CMK (cell line): ENCODE data around the gene TRAFD1.
A peak's percentile ranks its signal among the peaks of the same experiment; 100 is the strongest.
"Not testable (repeated sequence)": the region's sequence is repeated elsewhere in the genome, so short reads cannot be mapped to it uniquely, and the experiment has no call there.

ENCODE experiments used
- DNase-seq: peaks from one replicate; pipeline ENCODE4 v3.0.0-alpha.2; 2010; ENCODE audit warnings: low read depth

Gene TRAFD1

DNA sequence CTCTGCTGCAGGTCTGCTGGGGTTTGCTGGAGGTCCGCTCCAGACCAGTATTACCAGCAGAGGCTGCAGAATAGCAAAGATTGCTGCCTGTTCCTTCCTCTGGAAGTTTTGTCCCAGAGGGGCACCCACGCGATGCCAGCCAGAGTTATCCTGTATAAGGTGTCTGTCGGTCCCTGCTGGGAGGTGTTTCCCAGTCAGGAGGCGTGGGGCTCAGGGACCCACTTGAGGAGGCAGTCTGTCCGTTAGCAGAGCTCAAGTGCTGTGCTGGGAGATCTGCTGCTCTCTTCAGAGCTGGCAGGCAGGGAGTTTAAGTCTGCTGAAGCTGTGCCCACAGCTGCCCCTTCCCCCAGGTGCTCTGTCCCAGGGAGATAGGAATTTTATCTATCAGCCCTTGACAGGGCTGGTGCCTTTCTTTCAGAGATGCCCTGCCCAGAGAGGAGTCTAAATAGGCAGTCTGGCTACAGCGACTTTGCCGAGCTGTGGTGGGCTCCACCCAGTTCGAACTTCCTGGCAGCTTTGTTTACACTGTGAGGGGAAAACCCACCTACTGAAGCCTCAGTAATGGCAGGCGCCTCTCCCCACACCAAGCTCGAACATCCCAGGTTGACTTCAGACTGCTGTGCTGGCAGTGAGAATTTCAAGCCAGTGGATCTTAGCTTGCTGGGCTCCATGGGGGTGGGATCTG lies 33.2 kb downstream of the TRAFD1 start:
- not testable (repeated sequence) for DNase-seq

DNA sequence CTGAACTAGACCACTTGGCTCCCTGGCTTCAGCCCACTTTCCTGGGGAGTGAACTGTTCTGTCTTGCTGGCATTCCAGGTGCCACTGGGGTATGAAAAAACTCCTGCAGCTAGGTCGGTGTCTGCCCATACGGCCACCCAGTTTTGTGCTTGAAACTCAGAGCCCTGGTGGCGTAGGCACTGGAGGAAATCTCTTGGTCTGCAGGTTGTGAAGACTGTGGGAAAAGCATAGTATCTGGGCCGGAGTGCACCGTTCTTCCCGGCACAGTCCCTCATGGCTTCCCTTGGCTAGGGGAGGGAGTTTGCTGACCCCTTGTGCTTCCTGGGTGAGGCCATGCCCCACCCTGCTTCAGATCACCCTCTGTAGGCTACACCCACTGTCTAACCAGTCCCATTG lies 33.8 kb downstream of the TRAFD1 start:
- DNase-seq, result no peak

GRCh38 chr12:112160611-112161010 lies 35.3 kb downstream of the TRAFD1 start:
- DNase-seq, result no peak

- DNase-seq, result no peak
Observed at GRCh38 chr12:112161711-112162110, 36.4 kb downstream of the TRAFD1 start.

GRCh38 chr12:112162241-112162790 lies 37.0 kb downstream of the TRAFD1 start:
- no peak for DNase-seq

- no peak for DNase-seq
Observed at GRCh38 chr12:112163056-112163455, 37.7 kb downstream of the TRAFD1 start.

DNA sequence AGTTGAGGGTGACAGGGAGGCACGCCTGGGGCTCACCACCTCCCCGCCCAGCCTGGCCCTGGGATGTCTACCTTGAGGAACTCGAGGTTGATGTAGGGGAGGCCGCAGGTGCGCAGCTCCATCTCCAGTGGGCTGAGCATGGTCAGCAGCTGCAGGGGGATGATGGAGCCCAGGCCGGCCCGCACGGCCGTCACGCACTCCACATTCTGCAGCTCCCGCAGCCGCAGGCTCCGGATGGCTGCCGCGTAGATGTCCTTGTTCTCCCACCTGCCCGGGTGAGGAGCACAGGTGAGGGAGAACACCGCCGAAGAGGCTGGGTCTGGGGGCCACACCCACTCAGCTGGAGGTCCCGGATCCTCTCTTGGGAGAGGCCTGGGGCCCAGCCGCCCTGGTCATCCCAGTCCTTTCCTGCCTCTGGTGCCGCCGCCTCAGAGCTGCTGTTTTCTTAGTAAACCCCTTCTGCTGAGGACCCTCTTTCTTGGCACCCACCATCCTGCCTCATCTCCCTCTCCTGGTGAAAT lies 38.2 kb downstream of the TRAFD1 start:
- DNase-seq, result no peak

DNA sequence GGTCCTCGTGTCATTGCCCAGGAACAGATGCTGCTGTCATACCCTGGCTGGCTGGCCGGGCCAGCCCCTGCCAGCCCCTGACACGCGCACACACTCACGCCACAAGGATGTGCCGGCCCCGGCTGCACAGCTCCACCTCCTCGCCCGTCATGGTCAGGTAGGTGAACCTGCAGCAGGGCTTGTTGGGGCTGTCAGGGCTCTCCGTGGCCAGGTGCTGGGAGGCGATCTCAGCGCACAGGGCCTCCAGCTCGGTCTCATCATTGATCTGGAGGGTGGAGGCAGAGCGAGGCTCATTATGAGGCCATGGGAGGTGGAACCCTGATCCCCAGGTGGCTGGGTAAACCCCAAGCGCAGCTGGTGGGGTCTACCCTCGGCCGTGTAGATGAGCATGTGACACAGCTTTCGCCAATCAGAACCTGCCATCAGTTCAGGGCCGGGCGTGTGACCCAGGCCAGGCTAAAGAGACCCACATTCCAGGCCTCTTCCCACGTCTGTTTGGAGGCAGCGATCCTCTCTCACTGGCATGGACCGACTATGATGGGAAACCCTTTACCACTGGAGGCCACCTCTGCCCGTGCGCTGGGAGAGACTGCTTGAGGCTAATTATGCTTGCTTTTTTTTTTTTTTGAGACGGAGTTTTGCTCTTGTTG lies 38.8 kb downstream of the TRAFD1 start:
- no peak for DNase-seq

GRCh38 chr12:112165624-112166023 lies 40.3 kb downstream of the TRAFD1 start:
- no peak for DNase-seq

GRCh38 chr12:112166051-112167015 lies 41.0 kb downstream of the TRAFD1 start:
- no peak for DNase-seq

DNA sequence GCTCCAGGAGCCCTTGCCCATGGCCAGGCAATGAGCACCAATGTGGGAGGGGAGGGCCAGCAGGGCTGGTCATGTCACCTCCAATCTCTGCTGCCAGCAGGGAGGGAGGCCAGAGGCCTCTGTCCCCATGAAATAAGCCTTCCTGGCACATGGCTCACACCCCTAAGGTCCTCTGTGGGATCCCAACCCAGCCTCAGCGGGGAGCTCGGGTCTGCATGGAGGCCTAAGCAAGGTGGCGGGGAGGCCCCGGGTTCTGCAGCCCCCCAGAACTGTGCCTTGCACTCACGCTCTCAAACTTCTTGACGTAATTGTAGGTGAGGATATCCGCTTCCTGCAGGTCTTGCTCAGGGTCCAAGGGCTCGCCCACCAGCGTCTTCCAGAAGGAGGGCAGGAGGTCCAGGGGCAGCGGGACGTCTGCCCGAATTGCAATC lies 41.7 kb downstream of the TRAFD1 start:
- no peak for DNase-seq

GRCh38 chr12:112167718-112168525 lies 42.6 kb downstream of the TRAFD1 start:
- DNase-seq, result no peak

DNA sequence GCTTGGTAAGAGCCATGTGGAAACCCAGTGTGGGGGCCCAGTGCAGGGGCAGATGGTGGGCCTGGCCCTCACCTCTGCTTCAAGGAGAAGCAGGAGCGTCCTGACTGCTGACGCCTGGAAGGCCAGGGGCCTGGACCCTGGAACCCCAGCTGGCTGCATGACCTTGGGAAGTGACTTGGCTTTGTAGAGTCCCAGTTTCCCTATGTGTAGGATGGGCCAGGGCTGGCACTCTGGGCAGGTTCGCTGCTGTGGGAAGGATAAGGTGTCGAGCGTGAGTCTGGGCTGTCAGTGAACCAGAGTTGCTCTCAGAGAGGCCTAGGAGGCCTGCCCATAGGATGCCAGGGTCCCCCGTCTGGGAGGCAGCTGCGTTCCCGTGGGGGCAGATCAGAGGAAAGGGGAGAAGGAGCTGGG lies 43.2 kb downstream of the TRAFD1 start:
- DNase-seq, result no peak

- DNase-seq, result no peak
Observed at GRCh38 chr12:112169161-112169872, 44.0 kb downstream of the TRAFD1 start.

GRCh38 chr12:112169966-112170365 lies 44.6 kb downstream of the TRAFD1 start:
- DNase-seq, result no peak

- DNase-seq, result peak; percentile 43
Observed at GRCh38 chr12:112170376-112170775, 45.0 kb downstream of the TRAFD1 start.

- no peak for DNase-seq
Observed at GRCh38 chr12:112170971-112171596, 45.7 kb downstream of the TRAFD1 start.

DNA sequence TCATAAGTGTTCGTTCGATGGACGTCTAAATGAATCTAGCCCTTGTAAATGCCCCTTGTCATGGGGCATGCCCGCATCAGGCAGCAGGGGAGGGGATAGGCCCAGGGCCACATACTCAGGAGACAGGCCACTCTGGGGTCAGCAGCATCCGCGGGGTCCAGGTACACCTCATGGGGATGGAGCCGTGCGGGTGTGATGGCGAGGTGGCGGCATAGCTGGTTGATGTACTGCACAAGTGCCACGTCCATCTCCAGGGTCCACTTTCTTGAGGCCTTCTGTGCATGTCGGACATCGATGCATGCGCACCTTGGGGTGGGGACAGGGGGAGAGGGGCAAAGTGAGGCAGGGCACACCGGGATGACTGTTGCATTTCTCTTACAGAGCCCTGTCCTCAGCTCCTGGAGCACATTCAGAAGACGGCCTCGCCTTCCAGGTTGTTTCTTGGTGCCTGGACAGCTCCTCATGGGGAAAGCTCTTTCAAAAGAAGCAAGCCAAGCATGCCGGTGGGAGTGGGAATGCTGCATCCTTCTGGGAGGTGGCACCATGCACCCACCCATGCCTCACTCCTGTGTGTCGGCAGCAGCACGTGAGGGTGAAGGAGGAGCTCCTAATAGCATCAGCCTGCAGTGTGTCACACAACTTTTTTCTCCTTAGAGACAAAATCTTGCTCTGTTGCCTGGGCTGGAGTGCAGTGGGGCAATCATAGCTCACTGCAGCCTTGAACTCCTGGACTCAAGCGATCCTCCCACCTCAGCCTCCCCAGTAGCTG lies 47.4 kb downstream of the TRAFD1 start:
- no peak for DNase-seq
